Measurements from ENCODE around the gene AVEN.

AVEN gene

GRCh38 chr15:33860754-33861153 is 178.2 kb downstream of the AVEN start:
- H3K27ac ChIP-seq = no peak overlapping the region

GRCh38 chr15:33859992-33860545 is 178.9 kb downstream of the AVEN start:
- TF ChIP-seq CTCF (conservative IDR thresholded peaks at IDR 0.05) = no peak
- no peak overlapping the region for H3K27ac ChIP-seq

More at GRCh38 chr15:33860754-33861153, 178.2 kb downstream of the AVEN start:
- no peak for TF ChIP-seq CTCF (conservative IDR thresholded peaks at IDR 0.05)

- no peak overlapping the region for H3K27ac ChIP-seq
- no peak for TF ChIP-seq CTCF (conservative IDR thresholded peaks at IDR 0.05)
Observed at GRCh38 chr15:33858836-33859235, 180.2 kb downstream of the AVEN start.

- H3K27ac ChIP-seq = no peak overlapping the region
- TF ChIP-seq CTCF (conservative IDR thresholded peaks at IDR 0.05) = no peak
Observed at GRCh38 chr15:33857726-33858125, 181.3 kb downstream of the AVEN start.

- no peak for TF ChIP-seq CTCF (conservative IDR thresholded peaks at IDR 0.05)
- no peak overlapping the region for H3K27ac ChIP-seq
Observed at GRCh38 chr15:33852570-33852969, 186.4 kb downstream of the AVEN start.

GRCh38 chr15:33852094-33852493 is 186.9 kb downstream of the AVEN start:
- no peak overlapping the region for H3K27ac ChIP-seq
- TF ChIP-seq CTCF (conservative IDR thresholded peaks at IDR 0.05) = no peak

- no peak for TF ChIP-seq CTCF (conservative IDR thresholded peaks at IDR 0.05)
- no peak overlapping the region for H3K27ac ChIP-seq
Observed at GRCh38 chr15:33851079-33851478, 187.9 kb downstream of the AVEN start.
